B cell (primary cell): ENCODE measurements around the gene SH3GL3. TPM values are rescaled to one million over a fixed set of nuclear protein-coding genes. Genes with fewer than 3 reads are reported as not detected.

Experiments
- ATAC-seq: fragments of 200-7000 bp; cut with Tn5 transposase; one replicate; pipeline ENCODE4 v1.10.0; 2021; ENCODE audit warnings: low read depth, mild to moderate bottlenecking, moderate number of reproducible peaks, moderate library complexity
- CTCF ChIA-PET: fragments of 350-600 bp; sonication (Branson Sonifier 250); formaldehyde crosslinking; loops from one replicate; lab custom pipeline; 2021; ENCODE audit warnings: antibody characterized with exemption, inconsistent platforms; lab: Charles Lee
- POLR2A ChIA-PET: fragments of 350-600 bp; sonication (Branson Sonifier 250); formaldehyde crosslinking; loops from one replicate; lab custom pipeline; 2021; ENCODE audit warnings: antibody characterized with exemption; lab: Charles Lee
- DNase-seq: peaks from one replicate; pipeline ENCODE4 v3.0.0; 2013
- H2AFZ ChIP-seq: 2 replicates; pipeline ENCODE4 v1.6.1; 2012; ENCODE audit warnings: mild to moderate bottlenecking, low read depth, low read length; ENCODE audit not compliant: insufficient read depth, poor library complexity, severe bottlenecking
- H3K27ac ChIP-seq, 2 donors: 1 replicate in 1 of 2; 2 replicates in 1 of 2; pipeline ENCODE4 v1.5.1; 2012 to 2013; ENCODE audit warnings: low read length in 2 of 2, mild to moderate bottlenecking in 2 of 2, moderate library complexity in 1 of 2
- H3K27me3 ChIP-seq, 4 experiments: fragments of 200-600 bp in 1 of 4; sonication (generic) in 1 of 4; replicated peaks in 1 of 4; 1 replicate in 2 of 4; 2 replicates in 2 of 4; pipeline versions ENCODE4 v1.6.1 to v1.7.0; 2013 to 2016; ENCODE audit warnings: low read length in 3 of 4, mild to moderate bottlenecking in 2 of 4, mixed read lengths in 1 of 4, moderate library complexity in 1 of 4; ENCODE audit not compliant: insufficient read depth in 4 of 4, control insufficient read depth in 3 of 4; ENCODE audit errors: control extremely low read depth in 1 of 4
- H3K36me3 ChIP-seq, 2 experiments: replicated peaks in 1 of 2; 1 replicate in 1 of 2; 2 replicates in 1 of 2; pipeline versions ENCODE4 v1.6.1 to v1.7.1; 2013; ENCODE audit warnings: low read length in 1 of 2; ENCODE audit not compliant: insufficient read depth in 2 of 2, control insufficient read depth in 1 of 2; ENCODE audit errors: control extremely low read depth in 1 of 2, extremely low read depth in 1 of 2
- H3K4me1 ChIP-seq, 2 donors: fragments of 200-600 bp in 1 of 2; sonication (generic) in 1 of 2; 1 replicate in 1 of 2; 2 replicates in 1 of 2; pipeline versions ENCODE4 v1.5.1 to v1.6.1; 2013 to 2017; ENCODE audit warnings: low read length in 2 of 2; ENCODE audit not compliant: control insufficient read depth in 2 of 2, insufficient read depth in 2 of 2
- H3K4me2 ChIP-seq: replicated peaks from 2 replicates; pipeline ENCODE3; 2012; ENCODE audit warnings: mild to moderate bottlenecking, low read depth, low read length; ENCODE audit not compliant: poor library complexity, severe bottlenecking
- H3K4me3 ChIP-seq, 5 experiments: fragments of 200-600 bp in 1 of 5; sonication (generic) in 1 of 5; 1 replicate in 3 of 5; 2 replicates in 2 of 5; pipeline versions ENCODE4 v1.5.1 to v1.7.0; 2011 to 2016; ENCODE audit warnings: low read length in 4 of 5, mild to moderate bottlenecking in 4 of 5, low read depth in 2 of 5, control low read depth in 1 of 5, moderate library complexity in 1 of 5; ENCODE audit not compliant: insufficient read depth in 1 of 5; ENCODE audit errors: control extremely low read depth in 1 of 5, extremely low read depth in 1 of 5
- H3K79me2 ChIP-seq: fragments of 200-600 bp; sonication (generic); one replicate; pipeline ENCODE4 v1.6.0; 2016; ENCODE audit warnings: low read length; ENCODE audit not compliant: control insufficient read depth, insufficient read depth
- H3K9ac ChIP-seq: fragments of 200-600 bp; sonication (generic); 2 replicates; pipeline ENCODE4 v1.6.1; 2017; ENCODE audit warnings: mild to moderate bottlenecking, low read length, moderate library complexity
- H3K9me3 ChIP-seq, 3 donors: one replicate each; pipeline versions ENCODE4 v1.6.1 to v1.7.1; 2013; ENCODE audit warnings: low read length in 2 of 3; ENCODE audit not compliant: control insufficient read depth in 2 of 3, insufficient read depth in 1 of 3; ENCODE audit errors: control extremely low read depth in 1 of 3
- H4K20me1 ChIP-seq: 2 replicates; pipeline ENCODE4 v1.6.0; 2012; ENCODE audit warnings: mild to moderate bottlenecking, low read length; ENCODE audit not compliant: insufficient read depth, control insufficient read depth, poor library complexity, severe bottlenecking
- H3K27ac Mint-ChIP-seq: one replicate; pipeline ENCODE4 v1.8.0; 2021; ENCODE audit warnings: mixed read lengths
- H3K27me3 Mint-ChIP-seq: one replicate; pipeline ENCODE4 v1.8.0; 2021; ENCODE audit warnings: mixed read lengths
- H3K4me1 Mint-ChIP-seq: one replicate; pipeline ENCODE4 v1.8.0; 2021; ENCODE audit warnings: mixed read lengths
- H3K4me3 Mint-ChIP-seq: one replicate; pipeline ENCODE4 v1.8.0; 2021; ENCODE audit warnings: mixed read lengths
- H3K9me3 Mint-ChIP-seq: one replicate; pipeline ENCODE4 v1.8.0; 2022; ENCODE audit warnings: mixed read lengths; ENCODE audit not compliant: insufficient read depth
- CTCF ChIP-seq: fragments of 200-600 bp; IDR thresholded peaks from one replicate; pipeline ENCODE4 v1.8.0; 2022; ENCODE audit warnings: antibody characterized with exemption, mild to moderate bottlenecking
- EZH2 ChIP-seq: IDR thresholded peaks from 2 replicates; pipeline ENCODE4 v1.6.1; 2012; ENCODE audit warnings: borderline replicate concordance, low read depth, mild to moderate bottlenecking, moderate library complexity, low read length; ENCODE audit not compliant: insufficient read depth, poor library complexity, severe bottlenecking
- WGBS: methylation state at CpG from one replicate; pipeline ENCODE4 v1.1.5; 2013; ENCODE audit warnings: missing lambda C conversion rate; ENCODE audit not compliant: insufficient coverage; 5-methylcytosine and 5-hydroxymethylcytosine counted together
- intact Hi-C: fragments of 100-400 bp; cut with micrococcal nuclease; formaldehyde crosslinking; loops from one replicate; pipeline ENCODE4 v1.10.0; 2022
- polyA plus RNA-seq: library from polyadenylated mRNA; depleted of rRNA; stranded (reverse); fragments of >200 nt; gene quantifications from 2 replicates; pipeline ENCODE4 v1.2.3, GENCODE V29; 2012
- total RNA-seq, 2 donors: library from RNA; stranded (reverse); fragments of 120-200 nt in 1 of 2; gene quantifications; 1 replicate in 1 of 2; 2 replicates in 1 of 2; pipeline versions ENCODE4 v1.2.3 to v1.2.4, GENCODE V29; 2013 to 2022

The SH3GL3 gene
- total and polyA plus RNA-seq, 2 donors (not counting 1 experiment from before 2014, with no cell fraction given): not detected

GRCh38 chr15:83652626-83653204 lies 205.6 kb downstream of the SH3GL3 start:
- no peaks in the 10 kb centered on the region for H3K79me2 ChIP-seq
- H3K27ac Mint-ChIP-seq: no peak overlapping the region
- H3K9me3 Mint-ChIP-seq: no peaks in the 10 kb centered on the region
- H3K27ac ChIP-seq: no peak overlapping the region
- ChIA-PET CTCF (no interaction called here), POLR2A (no interaction called here)
- H3K4me2 ChIP-seq: no peak overlapping the region
- intact Hi-C loops: no loop called here
- no peak overlapping the region for H2AFZ ChIP-seq
- ATAC-seq (no peak), DNase-seq (no peak)
- WGBS: 100% methylated on average over 4 of the region's 5 CpGs
- TF ChIP-seq EZH2 (no peak), CTCF (no peak)
- H3K9ac ChIP-seq: no peak overlapping the region
- no peaks in the 10 kb centered on the region for H3K4me1 ChIP-seq
- no peaks in the 10 kb centered on the region for H3K4me1 Mint-ChIP-seq
- peaks cover 0 to 40% (median 1%) of the 10 kb centered on the region in 4 experiments for H3K27me3 ChIP-seq
- H3K4me3 Mint-ChIP-seq: no peak overlapping the region
- no peaks in the 10 kb centered on the region for H4K20me1 ChIP-seq
- peaks cover 0 to 12% (median 0%) of the 10 kb centered on the region in 3 donors for H3K9me3 ChIP-seq
- H3K27me3 Mint-ChIP-seq: peaks cover 39% of the 10 kb centered on the region
- H3K36me3 ChIP-seq: no peaks in the 10 kb centered on the region
- no peak overlapping the region for H3K4me3 ChIP-seq

DNA sequence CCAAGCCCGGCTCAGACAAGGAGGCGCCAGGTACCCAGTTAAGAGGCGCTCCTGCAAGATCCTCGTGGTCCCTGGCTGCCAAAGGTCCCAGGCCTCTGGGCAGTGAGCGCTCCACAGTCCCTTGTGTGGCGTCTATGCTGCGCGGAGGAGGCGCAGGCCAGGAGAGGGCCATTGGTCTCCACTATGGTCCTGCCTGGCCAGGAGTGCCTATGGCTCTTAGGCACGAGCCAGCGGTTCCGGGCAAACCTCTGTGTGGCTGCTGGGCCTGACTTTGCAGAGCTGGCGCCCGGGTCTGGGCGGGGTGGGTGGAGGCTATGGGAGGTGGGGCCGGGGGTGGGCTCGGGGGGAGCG lies 206.1 kb downstream of the SH3GL3 start:
- no peak overlapping the region for H3K4me3 ChIP-seq
- H4K20me1 ChIP-seq: no peaks in the 10 kb centered on the region
- intact Hi-C loops: no loop called here
- 30% methylated on average over 17 of the region's 18 CpGs for WGBS
- no peak for DNase-seq
- H3K27ac Mint-ChIP-seq: no peak overlapping the region
- no peak overlapping the region for H3K9ac ChIP-seq
- TF ChIP-seq EZH2 (no peak), CTCF (no peak)
- H3K27me3 Mint-ChIP-seq: peaks cover 39% of the 10 kb centered on the region
- ChIA-PET CTCF (no interaction called here), POLR2A (no interaction called here)
- no peaks in the 10 kb centered on the region for H3K4me1 Mint-ChIP-seq
- H3K27ac ChIP-seq: no peak overlapping the region
- H3K4me3 Mint-ChIP-seq: no peak overlapping the region
- H3K9me3 ChIP-seq: peaks cover 0 to 12% (median 0%) of the 10 kb centered on the region in 3 donors
- no peaks in the 10 kb centered on the region for H3K9me3 Mint-ChIP-seq
- H3K79me2 ChIP-seq: no peaks in the 10 kb centered on the region
- H3K4me2 ChIP-seq: no peak overlapping the region
- ATAC-seq: no peak
- peaks cover 0 to 40% (median 1%) of the 10 kb centered on the region in 4 experiments for H3K27me3 ChIP-seq
- no peaks in the 10 kb centered on the region for H3K4me1 ChIP-seq
- no peak overlapping the region for H2AFZ ChIP-seq
- H3K36me3 ChIP-seq: no peaks in the 10 kb centered on the region
